Stimulated activated CD4-positive, alpha-beta T cell treated with anti-CD3 and anti-CD28 coated beads, Interleukin-2, amount 100 ng/mL, for 48 hours (primary cell): ENCODE results near the gene LDLRAD2.
"Not testable (repeated sequence)": the region's sequence is repeated elsewhere in the genome, so short reads cannot be mapped to it uniquely, and the experiment has no call there.

Source experiments
- DNase-seq, 2 donors: peaks; one replicate each; pipeline ENCODE4 v3.0.0-alpha.2; 2020

The LDLRAD2 gene, protein sequence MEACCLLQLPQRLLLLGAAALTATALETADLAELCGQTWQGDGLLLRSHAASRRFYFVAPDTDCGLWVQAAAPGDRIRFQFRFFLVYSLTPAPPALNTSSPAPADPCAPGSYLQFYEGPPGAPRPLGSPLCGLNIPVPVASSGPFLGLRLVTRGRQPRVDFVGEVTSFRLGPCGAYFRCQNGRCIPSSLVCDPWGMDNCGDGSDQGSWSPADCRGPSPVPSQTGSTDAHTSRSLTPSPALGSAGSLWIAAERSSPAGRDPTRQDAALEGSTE

DNA sequence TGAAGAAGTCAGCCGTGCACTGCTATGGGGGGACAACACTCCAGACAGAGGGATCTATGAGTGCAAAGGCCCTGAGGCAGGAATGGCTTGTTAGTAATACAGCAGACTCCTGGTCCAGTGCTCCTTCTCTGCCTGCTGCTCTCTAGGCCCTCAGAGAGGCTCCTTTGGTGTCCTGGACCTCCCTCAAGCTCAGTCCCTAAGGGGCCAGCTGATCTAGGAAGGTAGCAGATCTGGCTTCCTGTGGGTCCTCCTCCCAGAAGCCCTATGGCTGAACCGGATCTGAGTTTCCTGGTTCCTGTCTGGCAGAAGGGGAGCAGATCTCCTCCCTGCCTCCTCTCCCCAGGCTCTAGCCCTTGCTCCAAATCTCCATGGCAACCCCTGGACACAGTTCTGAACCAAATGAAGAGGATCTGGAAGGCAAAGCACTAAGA lies at the start of gene LDLRAD2:
TSS of gene LDLRAD2 (plus strand) at position 391 of the 431 bp plus-strand sequence. CDS start 187 bp downstream, outside the sequence.
- no peak for DNase-seq

DNA sequence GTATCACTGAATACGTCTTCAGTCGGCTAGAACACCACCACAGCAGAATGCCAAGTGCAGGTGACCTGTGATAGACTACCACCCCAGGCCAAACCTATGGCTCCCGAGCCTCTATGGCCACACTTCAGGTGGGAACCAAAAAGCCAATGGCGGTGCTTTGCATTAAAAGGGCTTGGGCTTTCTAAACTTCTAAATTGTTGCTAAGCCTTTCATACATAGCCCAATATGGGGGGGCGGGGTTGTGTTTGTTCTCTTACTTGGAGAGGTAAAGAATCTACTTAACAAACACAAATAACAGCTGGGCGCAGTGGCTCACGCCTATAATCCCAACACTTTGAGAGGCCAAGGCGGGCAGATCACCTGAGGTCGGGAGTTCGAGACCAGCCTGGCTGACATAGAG lies 48.8 kb upstream of the LDLRAD2 start:
- DNase-seq, result no peak

DNA sequence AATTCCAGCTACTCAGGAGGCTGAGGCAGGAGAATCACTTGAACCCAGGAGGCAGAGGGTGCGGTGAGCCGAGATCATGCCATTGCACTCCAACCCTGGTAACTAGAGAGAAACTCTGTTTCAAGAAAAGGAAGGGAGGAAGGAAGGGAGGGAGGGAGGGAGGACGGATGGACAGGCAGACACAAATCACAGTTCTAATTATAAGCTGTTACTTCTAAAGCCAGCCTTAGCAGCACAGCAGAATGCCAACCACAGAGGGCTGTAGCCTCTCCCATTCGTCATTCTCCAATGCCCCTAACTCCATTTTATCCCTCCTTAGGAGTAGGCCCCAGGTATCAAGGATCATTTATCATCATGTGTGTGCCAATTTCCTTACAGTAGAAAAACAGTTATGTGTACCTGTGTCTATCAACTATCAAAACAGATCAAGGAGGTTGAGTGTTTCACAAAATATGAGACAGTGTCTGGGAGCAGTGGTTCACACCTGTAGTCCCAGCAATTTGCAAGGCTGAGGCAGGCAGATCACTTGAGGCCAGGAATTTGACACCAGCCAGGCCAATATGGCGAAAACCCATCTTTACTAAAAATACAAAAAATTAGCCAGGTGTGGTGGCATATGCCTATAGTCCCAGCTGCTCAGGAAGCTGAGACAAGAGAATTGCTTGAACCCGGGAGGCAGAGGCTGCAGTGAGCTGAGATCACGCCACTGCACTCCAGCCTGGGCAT lies 48.2 kb upstream of the LDLRAD2 start:
- DNase-seq, result no peak

DNA sequence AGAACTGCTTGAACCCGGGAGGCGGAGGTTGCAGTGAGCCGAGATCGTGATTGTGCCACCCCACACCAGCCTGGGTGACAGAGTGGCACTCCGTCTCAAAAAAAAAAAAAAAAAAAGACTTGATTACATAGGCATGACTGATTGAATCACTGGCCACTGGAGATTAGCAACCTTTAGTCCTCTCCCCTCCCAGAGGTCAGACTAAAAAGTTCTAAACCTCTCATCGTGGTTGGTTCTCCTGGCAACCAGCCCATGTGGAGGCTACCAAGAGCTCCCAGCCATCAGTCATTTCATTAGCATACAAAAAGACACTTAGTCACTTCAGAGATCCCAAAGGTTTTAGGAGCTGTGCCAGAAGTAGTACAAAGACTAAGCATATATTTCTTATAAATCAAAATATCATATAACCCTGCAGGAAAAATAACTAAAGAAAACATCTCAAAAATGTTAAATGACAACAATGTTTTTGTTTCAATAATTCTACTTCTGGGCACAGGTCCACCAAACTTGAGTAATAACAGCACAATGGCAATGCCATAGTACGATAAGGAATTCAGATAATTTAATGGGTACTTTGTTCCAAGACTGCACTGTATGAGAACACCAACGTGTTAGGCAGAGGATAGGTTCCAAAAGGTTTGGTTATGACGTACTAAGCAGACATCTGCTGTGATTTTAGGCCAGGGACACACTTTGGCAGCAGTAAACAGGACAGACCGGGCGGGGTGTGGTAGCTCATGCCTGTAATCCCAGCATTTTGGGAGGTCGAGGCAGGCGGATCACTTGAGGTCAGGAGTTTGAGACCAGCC lies 47.2 kb upstream of the LDLRAD2 start:
- no peak for DNase-seq

DNA sequence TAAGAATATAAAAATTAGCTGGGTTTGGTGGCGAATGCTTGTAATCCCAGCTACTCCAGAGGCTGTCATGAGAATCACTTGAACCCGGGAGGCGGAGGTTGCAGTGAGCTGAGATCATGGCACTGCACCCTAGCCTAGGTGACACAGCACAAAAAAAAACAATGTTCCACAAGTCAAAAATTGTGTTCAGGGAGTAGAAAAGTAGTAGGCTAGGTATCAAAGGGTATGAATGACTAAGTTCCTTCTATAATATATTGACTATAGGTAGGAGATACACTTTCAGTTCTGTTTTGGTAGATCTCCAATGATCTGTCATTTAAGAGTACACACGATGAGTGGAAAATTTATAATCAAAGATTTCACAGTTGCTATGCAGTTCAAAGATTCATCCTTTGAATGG lies 45.9 kb upstream of the LDLRAD2 start:
- no peak for DNase-seq

DNA sequence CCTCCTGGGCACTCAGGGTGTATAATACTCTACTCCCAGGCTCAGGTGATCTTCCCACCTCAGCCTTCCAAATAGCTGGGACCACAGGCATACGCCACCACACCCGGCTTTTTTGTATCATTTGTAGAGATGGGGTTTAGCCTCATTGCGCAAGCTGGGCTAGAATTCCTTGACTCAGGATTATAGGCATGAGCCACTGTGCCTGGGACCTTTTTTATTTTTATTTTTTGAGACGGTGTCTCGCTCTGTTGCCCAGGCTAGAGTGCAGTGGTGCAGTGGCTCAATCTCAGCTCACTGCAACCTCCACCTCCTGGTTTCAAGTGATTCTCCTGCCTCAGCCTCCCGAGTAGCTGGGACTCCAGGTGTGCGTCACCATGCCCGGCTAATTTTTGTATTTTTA lies 45.0 kb upstream of the LDLRAD2 start:
- not testable (repeated sequence) for DNase-seq

DNA sequence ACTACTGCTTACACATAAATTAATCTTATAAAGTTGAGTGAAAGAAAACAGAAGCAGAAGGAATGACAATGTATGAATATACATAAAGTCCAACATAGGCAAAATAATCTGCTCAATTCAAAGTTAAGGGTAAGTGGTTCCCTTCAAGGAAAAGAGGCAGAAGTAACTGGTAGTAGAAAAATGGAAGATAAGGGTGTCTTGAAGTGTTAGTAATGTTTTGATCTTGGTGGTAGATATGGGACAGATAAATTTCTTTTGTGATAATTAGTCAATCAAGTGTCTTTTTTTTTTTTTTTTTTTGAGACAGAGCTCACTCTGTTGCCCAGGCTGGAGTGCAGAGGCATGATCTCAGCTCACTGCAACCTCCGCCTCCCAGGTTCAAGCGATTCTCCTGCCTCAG lies 41.9 kb upstream of the LDLRAD2 start:
- DNase-seq, result no peak

DNA sequence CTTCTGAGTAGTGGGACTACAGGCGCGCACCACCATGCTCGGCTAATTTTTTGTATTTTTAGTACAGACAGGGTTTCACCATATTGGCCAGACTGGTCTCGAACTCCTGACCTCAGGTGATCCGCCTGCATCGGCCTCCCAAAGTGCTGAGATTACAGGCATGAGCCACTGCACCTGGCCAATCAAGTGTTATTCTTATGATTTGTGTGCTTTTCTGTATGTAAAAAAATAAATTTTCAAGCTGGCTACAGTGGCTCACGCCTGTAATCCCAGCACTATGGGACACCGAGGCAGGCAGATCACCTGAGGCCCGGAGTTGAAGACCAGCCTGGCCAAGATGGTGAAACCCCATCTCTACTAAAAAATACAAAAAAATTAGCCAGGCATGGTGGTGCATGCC lies 41.5 kb upstream of the LDLRAD2 start:
- not testable (repeated sequence) for DNase-seq

DNA sequence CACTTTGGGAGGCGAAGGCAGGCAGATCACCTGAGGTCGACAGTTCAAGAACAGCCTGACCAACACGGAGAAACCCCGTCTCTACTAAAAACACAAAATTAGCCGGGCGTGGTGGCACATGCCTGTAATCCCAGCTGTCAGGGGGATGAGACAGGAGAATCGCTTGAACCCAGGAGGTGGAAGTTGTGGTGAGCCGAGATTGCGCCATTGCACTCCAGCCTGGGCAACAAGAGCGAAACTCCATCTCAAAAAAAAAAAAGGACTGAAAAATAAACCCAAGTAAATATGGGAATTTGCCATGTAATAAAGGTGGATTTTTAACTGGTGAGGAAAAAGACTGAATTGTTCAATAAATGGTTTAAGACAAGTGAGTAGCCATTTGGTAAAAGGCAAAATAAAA lies 40.4 kb upstream of the LDLRAD2 start:
- not testable (repeated sequence) for DNase-seq

DNA sequence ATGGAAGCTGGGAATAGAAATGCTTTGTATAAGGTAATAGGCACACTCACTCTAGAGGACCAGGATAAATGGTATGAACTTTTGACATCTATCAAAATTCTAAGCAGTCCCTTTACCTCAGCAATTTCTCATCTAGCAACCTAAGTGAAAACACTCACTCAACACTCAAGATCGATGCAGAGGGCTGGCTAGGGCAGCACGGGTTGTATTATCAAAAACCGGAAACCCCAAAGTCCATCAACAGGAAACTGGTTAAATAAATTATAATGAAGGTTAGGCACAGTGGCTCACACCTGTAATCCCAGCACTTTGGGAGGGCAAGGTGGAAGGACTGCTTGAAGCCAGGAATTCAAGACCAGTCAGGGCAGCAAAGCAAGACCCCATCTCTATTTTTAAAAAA lies 38.5 kb upstream of the LDLRAD2 start:
- no peak for DNase-seq

DNA sequence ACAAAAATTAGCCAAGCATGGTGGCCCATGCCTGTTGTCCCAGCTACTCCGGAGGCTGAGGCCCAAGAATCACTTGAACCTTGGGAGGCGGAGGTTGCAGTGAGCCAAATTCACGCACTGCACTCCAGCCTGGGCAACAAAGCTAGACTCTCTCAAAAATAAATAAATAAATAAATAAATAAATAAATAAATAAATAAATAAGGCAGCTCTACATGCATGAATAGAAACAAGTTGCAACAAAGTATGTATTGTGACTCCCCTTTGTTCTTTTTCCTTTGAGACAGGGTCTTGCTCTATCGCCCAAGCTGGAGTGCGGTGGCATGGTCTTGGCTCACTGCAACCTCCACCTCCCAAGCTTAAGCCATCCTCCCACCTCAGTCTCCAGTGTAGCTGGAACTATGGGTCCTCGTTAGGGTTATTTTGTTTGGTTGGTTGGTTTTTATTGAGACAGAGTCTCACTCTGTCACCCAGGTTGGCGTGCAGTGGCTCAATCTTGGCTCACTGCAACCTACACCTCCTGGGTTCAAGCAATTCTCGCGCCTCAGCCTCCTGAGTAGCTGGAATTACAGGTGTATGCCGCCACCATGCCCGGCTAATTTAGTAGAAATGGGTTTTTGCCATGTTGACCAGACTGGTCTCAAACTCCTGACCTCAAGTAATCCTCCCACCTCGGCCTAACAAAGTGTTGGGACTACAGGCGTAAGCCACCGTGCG lies 37.1 kb upstream of the LDLRAD2 start:
- DNase-seq, result no peak

DNA sequence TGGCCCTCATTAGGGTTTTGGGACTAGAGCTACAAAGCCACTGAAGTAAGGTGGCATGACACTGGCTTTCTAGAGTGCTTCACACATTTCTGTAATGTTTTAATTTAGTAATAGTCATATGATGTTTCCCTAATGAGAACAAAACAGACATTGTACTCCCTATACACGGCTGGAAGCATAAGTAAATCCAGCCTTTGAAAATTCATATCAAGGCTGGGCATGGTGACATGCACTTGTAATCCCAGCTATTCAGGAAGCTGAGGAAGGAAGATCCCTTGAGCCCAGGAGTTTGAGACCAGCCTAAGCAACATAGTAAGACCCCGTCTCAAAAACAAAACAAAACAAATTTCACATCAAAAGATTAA lies 36.5 kb upstream of the LDLRAD2 start:
- DNase-seq, result no peak

DNA sequence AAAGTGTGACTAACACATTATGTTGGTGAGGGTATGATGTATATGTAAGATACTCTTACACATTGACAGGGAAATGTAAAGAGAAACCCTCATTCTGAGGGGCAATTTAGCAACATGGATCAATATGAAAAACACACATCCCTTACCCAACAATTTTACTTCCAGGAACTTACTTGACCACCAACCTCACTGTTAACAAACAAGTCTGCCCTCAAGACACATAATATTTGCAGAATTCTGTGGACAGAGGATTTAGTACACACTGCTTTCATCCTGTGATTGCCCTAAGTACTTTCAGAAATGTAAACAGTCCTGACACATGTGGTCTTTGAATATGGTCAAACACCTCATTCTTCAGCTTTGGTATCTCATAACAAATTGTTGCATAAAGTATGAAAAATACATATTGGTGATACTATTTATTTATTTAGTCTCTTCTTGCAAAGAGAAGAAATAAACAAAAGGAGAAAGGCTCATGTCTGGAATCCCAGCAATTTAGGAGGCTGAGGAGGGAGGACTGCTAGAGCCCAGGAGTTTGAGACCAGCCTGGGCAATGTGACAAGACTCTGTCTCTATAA lies 36.0 kb upstream of the LDLRAD2 start:
- DNase-seq, result no peak

DNA sequence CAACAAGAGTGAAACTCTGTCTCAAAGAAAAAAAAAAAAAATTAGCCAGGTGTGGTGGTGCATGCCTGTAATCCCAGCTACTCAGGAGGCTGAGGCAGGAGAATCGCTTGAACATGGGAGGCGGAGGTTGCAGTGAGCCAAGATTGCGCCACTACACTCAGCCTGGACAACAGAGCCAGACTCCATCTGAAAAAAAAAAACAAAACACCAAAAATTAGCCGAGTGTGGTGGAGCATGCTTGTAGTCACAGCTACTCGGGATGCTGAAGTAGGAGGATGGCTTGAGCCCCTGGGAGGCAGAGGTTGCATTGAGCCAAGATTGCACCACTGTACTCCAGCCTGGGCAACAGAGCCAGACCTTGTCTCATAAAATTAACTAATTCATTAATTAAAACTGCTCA lies 35.1 kb upstream of the LDLRAD2 start:
- not testable (repeated sequence) for DNase-seq

DNA sequence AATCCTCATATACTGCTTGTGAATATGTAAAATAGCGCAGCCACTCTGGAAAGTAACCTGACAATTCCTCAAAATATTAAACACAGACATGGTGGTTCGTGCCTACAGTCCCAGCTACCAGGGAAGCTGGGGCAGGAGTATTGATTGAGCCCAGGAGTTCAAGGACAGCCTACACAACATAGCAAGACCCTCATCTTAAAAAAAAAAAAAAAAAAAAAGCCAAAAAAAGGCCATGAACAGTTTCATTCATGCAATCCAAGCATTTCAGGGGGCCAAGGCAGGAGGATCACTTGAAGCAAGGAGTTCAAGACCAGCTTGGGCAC lies 33.7 kb upstream of the LDLRAD2 start:
- DNase-seq, result no peak

DNA sequence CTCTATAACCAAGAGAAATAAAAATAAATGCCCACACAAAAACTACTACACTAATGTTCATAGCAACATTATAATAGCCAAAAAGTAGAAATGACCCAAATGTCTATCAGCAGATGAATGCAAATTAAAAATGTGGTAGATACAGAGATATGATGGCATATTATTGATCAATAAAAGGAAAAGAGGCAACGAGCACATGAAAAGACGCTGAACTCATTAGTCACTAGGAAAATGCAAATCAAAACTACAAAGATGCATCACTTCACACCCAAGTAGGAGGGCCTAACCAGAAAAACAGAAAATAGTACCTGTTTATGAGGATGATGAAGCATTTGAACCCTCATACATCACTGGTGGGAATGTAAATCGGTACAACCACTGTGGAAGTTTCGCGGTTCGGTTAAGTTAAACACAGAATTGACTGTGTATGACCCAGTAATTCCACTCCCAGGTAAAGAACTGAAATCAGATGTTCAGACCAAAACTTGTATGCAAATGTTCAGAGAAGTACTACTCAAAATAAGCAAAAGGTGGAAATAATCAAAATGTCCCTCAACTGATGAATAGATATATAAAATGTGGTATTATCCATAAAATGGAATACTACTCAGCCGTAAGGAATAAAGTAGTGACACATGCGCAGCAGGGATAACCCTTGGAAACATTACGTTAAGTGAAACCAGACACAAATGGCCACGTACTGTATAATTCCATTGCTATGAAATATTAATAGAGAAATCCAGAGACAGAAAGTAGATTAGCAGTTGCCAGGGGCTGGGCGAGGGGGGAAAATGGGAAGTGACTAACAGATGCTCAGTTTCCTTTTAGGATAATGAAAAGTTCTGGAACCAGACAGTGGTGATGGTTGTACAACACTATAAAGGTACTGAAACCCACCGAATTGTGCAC lies 32.2 kb upstream of the LDLRAD2 start:
- peak in 1 of 2 donors; percentile 42 for DNase-seq

DNA sequence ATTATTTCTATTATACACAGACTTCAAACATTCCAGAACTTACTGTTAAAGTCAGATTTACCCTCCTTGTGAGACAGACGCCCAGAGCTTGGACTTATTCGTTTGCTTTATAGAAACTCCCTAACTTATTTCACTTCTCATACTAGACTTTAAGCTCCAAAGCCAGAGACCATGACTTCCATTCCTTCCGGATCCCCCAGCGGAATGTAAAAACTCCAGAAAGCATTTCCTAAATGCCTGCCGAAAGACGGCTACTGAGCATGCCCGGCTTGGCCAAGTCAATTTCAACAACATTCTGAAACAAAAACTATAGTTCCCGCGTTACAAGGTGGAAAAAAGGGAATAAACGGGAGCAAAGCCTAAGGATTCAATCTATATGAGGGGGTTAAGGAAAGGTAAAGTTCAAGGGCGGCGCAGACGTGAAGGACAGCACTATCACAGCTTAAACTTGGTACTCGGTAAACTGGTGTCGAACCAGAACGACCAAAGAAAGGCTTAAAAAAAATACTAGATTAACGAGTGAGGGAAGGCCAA lies 30.2 kb upstream of the LDLRAD2 start:
- DNase-seq, result no peak

DNA sequence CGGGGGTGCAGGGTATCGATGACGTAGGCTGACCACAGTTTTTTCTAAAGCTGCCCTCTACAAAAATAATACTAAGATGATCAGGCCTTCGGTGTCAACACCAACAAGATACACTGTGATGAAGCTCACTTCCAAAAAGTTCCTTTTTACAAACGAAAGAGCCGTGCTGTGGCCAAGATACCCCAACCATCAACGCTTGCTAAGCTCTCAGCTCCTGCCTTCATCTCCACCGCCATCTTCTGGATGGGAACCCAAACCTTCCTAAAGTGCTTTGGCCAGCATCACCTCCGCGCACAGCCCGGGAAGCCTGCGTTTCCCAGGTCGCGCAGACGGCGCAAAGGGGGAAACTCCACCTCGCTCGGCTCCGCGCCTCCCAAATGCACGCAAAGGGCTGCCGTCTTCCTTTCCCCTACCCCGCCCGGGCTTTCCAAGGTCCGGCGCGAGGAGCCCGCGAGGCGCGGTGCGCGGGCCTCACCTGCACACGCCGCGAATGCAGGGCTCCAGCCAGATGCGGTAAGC lies 29.7 kb upstream of the LDLRAD2 start:
- peak; percentile 28 to 39 for DNase-seq

DNA sequence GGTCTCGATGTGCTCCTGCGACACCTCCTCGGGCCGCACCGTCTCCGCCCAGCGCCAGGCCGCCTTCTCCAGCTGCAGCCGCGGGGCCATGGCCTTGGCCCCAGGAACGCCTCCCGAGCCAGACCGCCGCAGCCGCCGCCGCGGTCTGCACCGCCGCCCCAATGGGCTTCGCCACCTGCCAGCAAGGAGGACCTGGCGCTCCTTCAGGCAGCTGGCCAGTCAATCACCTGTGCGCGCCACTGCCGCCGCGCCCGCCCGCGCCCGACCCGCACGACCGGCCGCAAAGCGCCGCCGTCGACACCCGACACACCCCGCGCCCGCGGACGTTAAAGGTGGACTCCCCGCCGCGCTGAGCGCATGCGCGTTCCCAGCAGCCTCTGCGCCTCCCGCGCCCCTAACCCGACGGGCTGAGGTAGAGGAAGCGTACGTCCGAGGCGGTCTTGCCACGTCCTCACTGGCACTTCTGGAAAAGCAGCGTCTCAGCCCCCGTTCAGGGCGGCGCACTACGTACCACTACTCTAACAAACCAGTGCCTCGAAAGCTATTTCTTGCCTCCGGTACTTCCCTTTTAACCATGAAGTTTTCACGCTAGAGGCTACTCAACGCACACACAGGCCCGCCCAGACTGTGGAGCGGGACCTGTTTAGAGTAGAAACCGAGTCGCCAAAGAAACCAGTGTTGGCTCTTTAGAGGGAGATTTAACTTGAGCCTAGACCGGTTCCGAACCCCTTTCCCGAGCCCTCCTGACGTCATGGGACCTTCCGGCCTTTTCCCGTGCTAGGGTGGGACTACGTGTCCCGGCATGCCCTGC lies 29.0 kb upstream of the LDLRAD2 start, which contains the start of gene USP48:
TSS of gene USP48 (minus strand) at position 282 of the 811 bp plus-strand sequence. CDS start at position 90, 192 bp downstream.
- DNase-seq, result peak; percentile 94 to 97
